Chondrocyte (in vitro differentiated cells): ENCODE measurements around the gene TAGLN. TPM values are rescaled to one million over a fixed set of nuclear protein-coding genes. Genes with fewer than 3 reads are reported as not detected.

ENCODE experiments used
- DNase-seq: peaks from one replicate; pipeline ENCODE4 v3.0.0; 2021; ENCODE audit warnings: mixed read lengths, low spot score
- H3K27ac Mint-ChIP-seq: one replicate; pipeline ENCODE4 v1.8.0; 2021; ENCODE audit warnings: mild to moderate bottlenecking, moderate library complexity, mixed read lengths; ENCODE audit not compliant: unreplicated experiment
- H3K27me3 Mint-ChIP-seq: 2 replicates; pipeline ENCODE4 v1.8.0; 2021; ENCODE audit warnings: low read depth, mixed read lengths
- H3K36me3 Mint-ChIP-seq: 2 replicates; pipeline ENCODE4 v1.8.0; 2021; ENCODE audit warnings: low read depth, mixed read lengths
- H3K4me1 Mint-ChIP-seq: 2 replicates; pipeline ENCODE4 v1.8.0; 2021; ENCODE audit warnings: low read depth, mild to moderate bottlenecking, mixed read lengths
- H3K4me3 Mint-ChIP-seq: one replicate; pipeline ENCODE4 v1.8.0; 2021; ENCODE audit warnings: mild to moderate bottlenecking, moderate library complexity, mixed read lengths; ENCODE audit not compliant: unreplicated experiment
- H3K9me3 Mint-ChIP-seq: 2 replicates; pipeline ENCODE4 v1.8.0; 2021; ENCODE audit warnings: low read depth, mixed read lengths
- total RNA-seq: library from RNA; stranded (reverse); gene quantifications from 3 replicates; pipeline ENCODE4 v1.2.1, GENCODE V29; 2021
- TF ChIP-seq, protein P1 (sequence below): fragments of 200-600 bp; sonication (generic); IDR thresholded peaks from 2 replicates; pipeline ENCODE4 v1.5.0; 2021; ENCODE audit warnings: antibody characterized with exemption, mild to moderate bottlenecking, moderate library complexity

Gene TAGLN
- total RNA-seq, 1 donor from 2014 or later = 4,666 TPM

DNA sequence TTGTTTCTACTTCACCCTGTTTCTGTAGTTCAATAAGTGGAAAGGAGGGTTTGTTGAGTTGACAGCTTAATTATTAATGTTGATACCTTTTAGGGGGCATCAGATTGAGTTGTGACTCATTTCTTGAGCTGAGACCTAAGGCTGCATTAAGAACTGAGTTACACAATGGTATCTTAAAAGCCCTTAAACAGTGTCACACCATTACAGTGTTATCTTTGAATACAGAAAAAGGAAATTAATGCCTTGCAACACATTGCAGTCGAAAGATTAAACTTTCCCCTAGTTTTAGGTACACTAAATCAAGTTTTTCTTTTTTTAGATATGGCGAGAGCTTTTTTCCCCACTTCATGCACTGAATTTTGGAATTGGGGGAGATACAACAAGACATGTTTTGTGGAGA lies 38.3 kb upstream of the TAGLN start:
- H3K27ac Mint-ChIP-seq = no peak overlapping the region
- peaks cover 17% of the 10 kb centered on the region for H3K36me3 Mint-ChIP-seq
- H3K4me1 Mint-ChIP-seq = peaks cover 6% of the 10 kb centered on the region
- H3K9me3 Mint-ChIP-seq = no peaks in the 10 kb centered on the region
- no peaks in the 10 kb centered on the region for H3K27me3 Mint-ChIP-seq
- H3K4me3 Mint-ChIP-seq = no peak overlapping the region
- TF ChIP-seq, protein P1, sequence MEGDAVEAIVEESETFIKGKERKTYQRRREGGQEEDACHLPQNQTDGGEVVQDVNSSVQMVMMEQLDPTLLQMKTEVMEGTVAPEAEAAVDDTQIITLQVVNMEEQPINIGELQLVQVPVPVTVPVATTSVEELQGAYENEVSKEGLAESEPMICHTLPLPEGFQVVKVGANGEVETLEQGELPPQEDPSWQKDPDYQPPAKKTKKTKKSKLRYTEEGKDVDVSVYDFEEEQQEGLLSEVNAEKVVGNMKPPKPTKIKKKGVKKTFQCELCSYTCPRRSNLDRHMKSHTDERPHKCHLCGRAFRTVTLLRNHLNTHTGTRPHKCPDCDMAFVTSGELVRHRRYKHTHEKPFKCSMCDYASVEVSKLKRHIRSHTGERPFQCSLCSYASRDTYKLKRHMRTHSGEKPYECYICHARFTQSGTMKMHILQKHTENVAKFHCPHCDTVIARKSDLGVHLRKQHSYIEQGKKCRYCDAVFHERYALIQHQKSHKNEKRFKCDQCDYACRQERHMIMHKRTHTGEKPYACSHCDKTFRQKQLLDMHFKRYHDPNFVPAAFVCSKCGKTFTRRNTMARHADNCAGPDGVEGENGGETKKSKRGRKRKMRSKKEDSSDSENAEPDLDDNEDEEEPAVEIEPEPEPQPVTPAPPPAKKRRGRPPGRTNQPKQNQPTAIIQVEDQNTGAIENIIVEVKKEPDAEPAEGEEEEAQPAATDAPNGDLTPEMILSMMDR = no peak
- DNase-seq = no peak

DNA sequence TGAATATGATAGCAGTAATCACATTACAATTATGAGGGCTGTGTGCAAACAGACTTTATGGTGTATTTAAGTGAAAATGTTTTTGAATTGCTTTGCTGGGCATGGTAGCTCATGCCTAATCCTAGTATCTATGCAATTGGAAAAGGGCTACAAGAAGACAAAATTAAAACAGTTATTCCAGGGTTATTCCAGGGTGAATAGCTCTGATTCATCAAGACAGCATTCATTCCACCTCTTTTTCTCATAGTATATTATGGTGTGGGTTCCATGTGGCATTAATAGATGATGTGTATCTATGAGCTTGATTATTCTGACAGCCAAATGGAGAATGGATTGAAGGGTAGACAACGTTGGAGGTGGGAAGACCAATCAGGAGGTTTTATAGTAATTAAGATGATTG lies 32.7 kb upstream of the TAGLN start:
- Mint-ChIP-seq H3K4me1 (peaks cover 10% of the 10 kb centered on the region), H3K27me3 (no peaks in the 10 kb centered on the region), H3K27ac (no peak overlapping the region), H3K4me3 (no peak overlapping the region), H3K9me3 (no peaks in the 10 kb centered on the region), H3K36me3 (peaks cover 23% of the 10 kb centered on the region)
- no peak for DNase-seq
- TF ChIP-seq, protein P1 = no peak

DNA sequence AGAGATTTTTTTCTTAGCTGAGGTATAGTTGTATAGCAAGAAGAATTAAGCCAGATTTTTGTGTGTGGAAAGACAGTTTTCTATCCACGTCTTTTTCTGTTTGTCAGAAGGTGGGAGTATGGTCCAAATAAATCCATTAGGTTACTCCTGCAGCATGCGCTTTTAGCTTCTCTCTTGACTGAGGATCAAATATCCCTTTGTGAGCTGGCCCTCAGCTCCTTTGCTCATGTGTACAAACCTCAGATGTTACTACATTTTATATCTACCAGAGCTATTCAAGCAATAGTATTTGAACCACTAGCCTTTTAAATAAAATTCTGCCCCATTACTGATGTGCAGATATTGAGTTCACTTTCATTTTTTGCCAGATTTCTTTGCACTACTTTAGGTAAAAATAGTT lies 29.4 kb upstream of the TAGLN start:
- Mint-ChIP-seq H3K27me3 (no peaks in the 10 kb centered on the region), H3K4me1 (peaks cover 18% of the 10 kb centered on the region), H3K36me3 (peaks cover 19% of the 10 kb centered on the region), H3K27ac (no peak overlapping the region), H3K9me3 (no peaks in the 10 kb centered on the region), H3K4me3 (no peak overlapping the region)
- TF ChIP-seq, protein P1 = no peak
- DNase-seq = no peak

DNA sequence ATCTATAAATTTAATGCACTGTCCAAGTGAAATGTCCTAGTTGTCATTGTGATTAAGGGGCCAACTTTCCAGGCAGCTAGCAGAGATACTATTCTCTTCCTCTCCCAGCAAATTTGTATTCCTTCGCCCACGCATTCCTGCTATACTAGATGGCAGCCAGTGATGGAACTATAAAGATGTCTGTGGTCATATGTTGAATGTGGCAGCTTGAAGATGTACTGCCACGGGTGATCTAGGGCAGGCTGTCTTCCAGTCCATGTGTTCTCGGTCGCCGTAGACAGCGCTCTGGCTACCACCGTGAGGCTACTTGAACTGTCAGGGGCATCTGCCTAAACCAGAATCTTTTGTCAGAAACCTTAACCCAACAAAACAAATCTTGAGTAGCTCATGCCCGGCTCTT lies 29.0 kb upstream of the TAGLN start:
- no peaks in the 10 kb centered on the region for H3K9me3 Mint-ChIP-seq
- H3K36me3 Mint-ChIP-seq = peaks cover 18% of the 10 kb centered on the region
- no peaks in the 10 kb centered on the region for H3K27me3 Mint-ChIP-seq
- H3K4me3 Mint-ChIP-seq = no peak overlapping the region
- H3K4me1 Mint-ChIP-seq = peaks cover 18% of the 10 kb centered on the region
- TF ChIP-seq, protein P1 = no peak
- no peak overlapping the region for H3K27ac Mint-ChIP-seq
- no peak for DNase-seq

DNA sequence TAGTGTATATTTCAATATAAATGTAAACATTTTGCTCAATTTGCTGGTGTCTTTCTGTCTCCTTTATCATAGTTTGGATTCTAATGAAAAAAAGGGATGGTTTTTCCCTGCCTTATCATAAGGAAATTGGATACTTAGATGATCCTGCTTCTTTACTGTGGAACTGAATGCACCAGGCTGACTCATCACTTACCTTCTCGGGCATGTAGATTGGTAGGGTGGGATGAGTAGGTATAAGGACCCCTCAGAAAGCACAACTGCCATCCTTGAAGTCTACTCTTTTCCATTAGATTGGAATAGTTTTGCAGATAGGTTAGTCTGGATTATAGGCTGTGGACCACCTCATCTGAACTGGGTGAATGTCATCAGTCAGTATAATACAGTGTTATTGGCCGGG lies 28.2 kb upstream of the TAGLN start:
- Mint-ChIP-seq H3K36me3 (peaks cover 14% of the 10 kb centered on the region), H3K27me3 (no peaks in the 10 kb centered on the region), H3K4me1 (peaks cover 18% of the 10 kb centered on the region), H3K9me3 (no peaks in the 10 kb centered on the region), H3K4me3 (no peak overlapping the region), H3K27ac (peak overlapping the region; percentile 51)
- TF ChIP-seq, protein P1 = no peak
- DNase-seq = no peak
